K562 (cell line): ENCODE measurements around the gene ATRIP. TPM values are rescaled to one million over a fixed set of nuclear protein-coding genes. Genes with fewer than 3 reads are reported as not detected.

Source experiments
- ATAC-seq: fragments of 200-7000 bp; cut with Tn5 transposase; 3 replicates; pipeline ENCODE4 v1.9.1; 2020; ENCODE audit warnings: moderate library complexity
- BruUV-seq: library from RNA; stranded (reverse); fragments of 400-500 nt; replicated peaks from 2 replicates; lab custom pipeline; 2021; lab: Mats Ljungman, UMichigan
- CTCF ChIA-PET: fragments of 300-600 bp; formaldehyde crosslinking; extraction: SDS; loops from one replicate; lab custom pipeline; 2021; ENCODE audit warnings: low intra/inter-chr PET ratio; lab: Yijun Ruan, JAX
- POLR2A ChIA-PET: fragments of 300-600, 350-650 bp; sonication (Branson Sonifier 250); formaldehyde crosslinking; extraction: SDS; loops from one replicate; lab custom pipeline; 2021; ENCODE audit warnings: antibody characterized with exemption, inconsistent platforms; lab: Yijun Ruan, JAX
- DNase-seq, 4 experiments: peaks; one replicate each; pipeline versions ENCODE4 v3.0.0 to v3.0.0-alpha.2; 2011 to 2018; ENCODE audit warnings: low spot score in 3 of 4, mixed read lengths in 3 of 4; ENCODE audit errors: extremely low read depth in 1 of 4
- FAIRE-seq: peaks from 2 replicates; lab custom pipeline; 2011; peaks lifted over from hg19 to GRCh38; lab: Jason Lieb, UNC
- H2AFZ ChIP-seq: 2 replicates; pipeline ENCODE4 v1.6.0; 2011; ENCODE audit warnings: low read depth, low read length, control low read depth, inconsistent platforms
- H3K27ac ChIP-seq: fragments of 200-600 bp; 3 replicates; pipeline ENCODE4 v1.8.0; 2011; ENCODE audit warnings: low read depth, mild to moderate bottlenecking, control low read depth, inconsistent platforms, low read length, moderate library complexity, mixed read lengths; ENCODE audit errors: extremely low read depth
- H3K27me3 ChIP-seq, 2 experiments: fragments of 300-600 bp in 1 of 2; 2 replicates in 1 of 2; 3 replicates in 1 of 2; pipeline versions ENCODE4 v1.6.0 to v1.8.0; 2011; ENCODE audit warnings: inconsistent platforms in 2 of 2, low read length in 2 of 2, mild to moderate bottlenecking in 1 of 2, mixed read lengths in 1 of 2, moderate library complexity in 1 of 2; ENCODE audit not compliant: control insufficient read depth in 2 of 2, insufficient read depth in 2 of 2
- H3K36me3 ChIP-seq: fragments of 300-600 bp; 3 replicates; pipeline ENCODE4 v1.8.0; 2011; ENCODE audit warnings: mild to moderate bottlenecking, low read length, inconsistent platforms; ENCODE audit not compliant: control insufficient read depth, insufficient read depth
- H3K4me1 ChIP-seq, 2 experiments: fragments of 200-600 bp in 1 of 2; replicated peaks in 1 of 2; 2 replicates in 1 of 2; 3 replicates in 1 of 2; pipeline versions ENCODE4 v1.5.1 to v1.8.0; 2011; ENCODE audit warnings: inconsistent platforms in 2 of 2, low read length in 2 of 2, mild to moderate bottlenecking in 1 of 2, mixed read lengths in 1 of 2, moderate library complexity in 1 of 2; ENCODE audit not compliant: control insufficient read depth in 2 of 2, insufficient read depth in 2 of 2
- H3K4me2 ChIP-seq: 2 replicates; pipeline ENCODE4 v1.6.1; 2011; ENCODE audit warnings: low read length, control low read depth, inconsistent platforms, mixed read lengths; ENCODE audit not compliant: insufficient read depth
- H3K4me3 ChIP-seq: fragments of 200-600 bp; sonication (generic), shearing (Covaris generic); 2 replicates; pipeline ENCODE4 v1.5.1; 2016; ENCODE audit warnings: control low read depth, inconsistent platforms
- H3K79me2 ChIP-seq: fragments of 200-600 bp; 3 replicates; pipeline ENCODE4 v1.8.0; 2011; ENCODE audit warnings: low read length, inconsistent platforms; ENCODE audit not compliant: control insufficient read depth, insufficient read depth
- H3K9ac ChIP-seq, 2 experiments: 2 replicates each; pipeline versions ENCODE4 v1.6.0 to v1.6.1; 2011; ENCODE audit warnings: low read depth in 2 of 2, low read length in 2 of 2, control low read depth in 1 of 2, inconsistent platforms in 1 of 2, mild to moderate bottlenecking in 1 of 2, mixed read lengths in 1 of 2; ENCODE audit not compliant: insufficient read depth in 1 of 2
- H3K9me1 ChIP-seq: one replicate; pipeline ENCODE4 v1.6.0; 2011; ENCODE audit warnings: inconsistent platforms, mild to moderate bottlenecking, low read length, moderate library complexity; ENCODE audit not compliant: control insufficient read depth, insufficient read depth
- H3K9me3 ChIP-seq: replicated peaks from 2 replicates; pipeline ENCODE4 v1.5.1; 2011; ENCODE audit warnings: low read depth, low read length, inconsistent platforms; ENCODE audit not compliant: control insufficient read depth, insufficient read depth
- H4K20me1 ChIP-seq: replicated peaks from 2 replicates; pipeline ENCODE4 v1.6.1; 2011; ENCODE audit warnings: low read length, inconsistent platforms, mixed read lengths; ENCODE audit not compliant: control insufficient read depth, insufficient read depth
- ADNP ChIP-seq: fragments of 200-800 bp; sonication (Bioruptor generic); IDR thresholded peaks from 2 replicates; pipeline ENCODE4 v1.6.1; 2016; ENCODE audit warnings: missing genetic modification characterization, missing compliant biosample characterization
- ASH1L ChIP-seq: fragments of 450-650 bp; IDR thresholded peaks from 2 replicates; pipeline ENCODE4 v1.6.1; 2018; ENCODE audit warnings: borderline replicate concordance, mild to moderate bottlenecking, low read depth; ENCODE audit not compliant: partially characterized antibody
- CHCHD3 ChIP-seq: fragments of 250-450 bp; sonication (Bioruptor Pico); IDR thresholded peaks from 2 replicates; pipeline ENCODE4 v2.1.2; 2022; ENCODE audit warnings: mild to moderate bottlenecking
- EHMT2 ChIP-seq: fragments of 450-650 bp; IDR thresholded peaks from 2 replicates; pipeline ENCODE4 v1.6.1; 2018; ENCODE audit warnings: antibody characterized with exemption
- MAFF ChIP-seq: IDR thresholded peaks from 2 replicates; pipeline ENCODE4 v1.6.1; 2012; ENCODE audit warnings: low read length, improper control_type of control experiment
- MECOM ChIP-seq: fragments of 250-450 bp; sonication (Bioruptor Pico); IDR thresholded peaks from 2 replicates; pipeline ENCODE4 v1.8.0; 2022; ENCODE audit warnings: inconsistent platforms
- PML ChIP-seq: IDR thresholded peaks from 2 replicates; pipeline ENCODE4 v1.6.1; 2012; ENCODE audit warnings: low read length, inconsistent platforms
- SIX5 ChIP-seq, 2 experiments: IDR thresholded peaks; 2 replicates each; pipeline ENCODE4 v1.6.1; 2011; ENCODE audit warnings: low read length in 2 of 2, borderline replicate concordance in 1 of 2, low read depth in 1 of 2, mild to moderate bottlenecking in 1 of 2, moderate library complexity in 1 of 2; ENCODE audit not compliant: insufficient read depth in 1 of 2
- ZEB2 ChIP-seq: fragments of 450-650 bp; IDR thresholded peaks from 2 replicates; pipeline ENCODE4 v1.6.1; 2016
- ZFP91 ChIP-seq: sonication (generic); formaldehyde crosslinking; IDR thresholded peaks from 2 replicates; pipeline ENCODE4 v1.8.0; 2022; ENCODE audit warnings: mild to moderate bottlenecking, missing genetic modification reagents
- ZNF212 ChIP-seq: fragments of 450-650 bp; formaldehyde crosslinking; IDR thresholded peaks from 2 replicates; pipeline ENCODE4 v1.4.0; 2020; ENCODE audit warnings: mild to moderate bottlenecking
- ZNF274 ChIP-seq: IDR thresholded peaks from 2 replicates; pipeline ENCODE4 v1.6.1; 2011; ENCODE audit warnings: low read depth, mild to moderate bottlenecking, low read length, moderate library complexity, borderline replicate concordance
- ZNF444 ChIP-seq: fragments of 250-450 bp; sonication (Bioruptor Pico); IDR thresholded peaks from 2 replicates; pipeline ENCODE4 v1.4.0; 2020; ENCODE audit warnings: mild to moderate bottlenecking, moderate library complexity
- WGBS: fragments of 100-300 bp; shearing (Covaris generic); methylation state at CpG from one replicate; pipeline ENCODE4 v1.1.6; 2016; ENCODE audit warnings: low coverage, mixed read lengths; ENCODE audit not compliant: insufficient coverage; ENCODE audit errors: missing lambda C conversion rate; 5-methylcytosine and 5-hydroxymethylcytosine counted together
- in situ Hi-C: fragments of 300-500 bp; cut with MboI; formaldehyde crosslinking; loops from 4 replicates; pipeline ENCODE4 v1.15.0; 2018; ENCODE audit warnings: inconsistent platforms, mixed read lengths
- intact Hi-C: fragments of 100-400 bp; cut with micrococcal nuclease; formaldehyde crosslinking; loops from 2 replicates; pipeline ENCODE4 v1.14.2; 2022
- polyA plus RNA-seq, 8 experiments: library from polyadenylated mRNA; depleted of rRNA in 4 of 8; stranded (reverse) in 5 of 8; unstranded in 3 of 8; fragments of >200 nt; fragmentation: Nextera tagmentation in 2 of 8; fragmentation: Illumina TruSeq in 1 of 8; extraction: Ambion mirVana in 2 of 8; extraction: Trizol in 1 of 8; gene quantifications; 2 replicates each; pipeline versions ENCODE4 v1.2.1 to v1.2.3, GENCODE V29; 2011 to 2014; ENCODE audit warnings: inconsistent platforms in 1 of 8, missing spikeins in 1 of 8
- total RNA-seq, 7 experiments: library from RNA; depleted of rRNA in 6 of 7; stranded (reverse); fragments of >200 nt in 6 of 7; fragmentation: Illumina TruSeq in 2 of 7; extraction: Trizol in 2 of 7; gene quantifications; 2 replicates each; pipeline versions ENCODE4 v1.2.1 to v1.2.3, GENCODE V29; 2011 to 2021; ENCODE audit warnings: low replicate concordance in 1 of 7
- TF ChIP-seq, protein P1 (sequence below): fragments of 250-450 bp; sonication (Bioruptor Pico); IDR thresholded peaks from 2 replicates; pipeline ENCODE4 v1.4.0; 2020; ENCODE audit warnings: mild to moderate bottlenecking, moderate library complexity

Gene ATRIP
- total and polyA plus RNA-seq, 9 of the 15 experiments (the other 6 are each of a cell fraction or from before 2014, with no cell fraction given) = 1.7 to 15.7 (median 10.5) TPM

- Histone ChIP-seq H2AFZ (no peak overlapping the region), H3K36me3 (no peaks in the 10 kb centered on the region), H3K9me1 (no peaks in the 10 kb centered on the region), H3K4me1 (peaks cover 0 to 29% of the 10 kb centered on the region in 2 experiments; a peak in 2 of 5 replicates), H3K4me3 (no peak overlapping the region), H3K27ac (no peak overlapping the region), H3K27me3 (no peaks in the 10 kb centered on the region), H3K79me2 (no peaks in the 10 kb centered on the region), H3K9ac (0 out of 4 replicates have a peak overlapping the region, but pooled peaks of 1 of the 2 experiments have one; percentile 17), H3K9me3 (no peaks in the 10 kb centered on the region), H4K20me1 (no peaks in the 10 kb centered on the region), H3K4me2 (no peak overlapping the region)
- in situ Hi-C loops = no loop called here
- intact Hi-C loops = no loop called here
- no TSS peak for BruUV-seq
- POLR2A ChIA-PET = interaction anchor here (0.6 to 1.4 kb wide), 5 partner anchors 10 to 187 kb away, joined by 3 to 4 read pairs (median 4); partner anchors contain the start of gene UQCRC1
- no peak for FAIRE-seq
- no peak for ATAC-seq
- 18% methylated on average over 3 of the region's 8 CpGs for WGBS
- TF ChIP-seq PML (no peak), SIX5 (IDR thresholded peaks at IDR 0.05; ENCODE audit: borderline replicate concordance in 1 of 2, insufficient read depth in 1 of 2, low read depth in 1 of 2, low read length in 2 of 2) (no peak), CHCHD3 (CRISPR knock-in tag) (no peak), ZNF444 (no peak), ASH1L (no peak), ZNF274 (no peak), ADNP (tag) (no peak), ZEB2 (no peak), EHMT2 (no peak), MAFF (no peak), ZFP91 (CRISPR knock-in tag) (no peak), MECOM (CRISPR knock-in tag) (no peak), ZNF212 (CRISPR knock-in tag) (no peak)
- TF ChIP-seq, protein P1, sequence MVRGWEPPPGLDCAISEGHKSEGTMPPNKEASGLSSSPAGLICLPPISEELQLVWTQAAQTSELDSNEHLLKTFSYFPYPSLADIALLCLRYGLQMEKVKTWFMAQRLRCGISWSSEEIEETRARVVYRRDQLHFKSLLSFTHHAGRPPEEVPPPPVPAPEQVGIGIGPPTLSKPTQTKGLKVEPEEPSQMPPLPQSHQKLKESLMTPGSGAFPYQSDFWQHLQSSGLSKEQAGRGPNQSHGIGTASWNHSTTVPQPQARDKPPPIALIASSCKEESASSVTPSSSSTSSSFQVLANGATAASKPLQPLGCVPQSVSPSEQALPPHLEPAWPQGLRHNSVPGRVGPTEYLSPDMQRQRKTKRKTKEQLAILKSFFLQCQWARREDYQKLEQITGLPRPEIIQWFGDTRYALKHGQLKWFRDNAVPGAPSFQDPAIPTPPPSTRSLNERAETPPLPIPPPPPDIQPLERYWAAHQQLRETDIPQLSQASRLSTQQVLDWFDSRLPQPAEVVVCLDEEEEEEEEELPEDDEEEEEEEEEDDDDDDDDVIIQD (CRISPR knock-in tag) = no peak
- CTCF ChIA-PET = no interaction called here
- no peak for DNase-seq
Observed at GRCh38 chr3:48422681-48423080, 23.9 kb upstream of the ATRIP start.
